Endothelial cell of umbilical vein (primary cell): ENCODE measurements around the gene NXPH1. TPM values are rescaled to one million over a fixed set of nuclear protein-coding genes. Genes with fewer than 3 reads are reported as not detected.

Source experiments
- BruUV-seq: library from RNA; stranded (reverse); fragments of 400-500 nt; replicated peaks from 2 replicates; lab custom pipeline; 2021; lab: Mats Ljungman, UMichigan
- CTCF ChIA-PET: fragments of 300-600, 350-600 bp; sonication (Branson Sonifier 250); formaldehyde crosslinking; loops from one replicate; lab custom pipeline; 2021; ENCODE audit warnings: antibody characterized with exemption, inconsistent platforms; lab: Charles Lee
- POLR2A ChIA-PET: fragments of 300-600, 350-600 bp; sonication (Branson Sonifier 250); formaldehyde crosslinking; loops from one replicate; lab custom pipeline; 2021; ENCODE audit warnings: antibody characterized with exemption, inconsistent platforms; lab: Charles Lee
- DNase-seq: peaks from one replicate; pipeline ENCODE4 v3.0.0-alpha.2; 2011; ENCODE audit warnings: low read depth, low spot score
- FAIRE-seq: peaks from 2 replicates; lab custom pipeline; 2011; peaks lifted over from hg19 to GRCh38; lab: Jason Lieb, UNC
- H2AFZ ChIP-seq: 2 replicates; pipeline ENCODE4 v1.6.0; 2012; ENCODE audit warnings: low read depth, low read length, control low read depth, inconsistent platforms
- H3K27ac ChIP-seq: 2 replicates; pipeline ENCODE4 v1.5.1; 2011; ENCODE audit warnings: low read depth, mild to moderate bottlenecking, control low read depth, low read length, moderate library complexity; ENCODE audit not compliant: insufficient read depth
- H3K27me3 ChIP-seq, 2 experiments: 2 replicates each; pipeline versions ENCODE4 v1.6.0 to v1.6.1; 2011; ENCODE audit warnings: low read length in 2 of 2, mixed read lengths in 1 of 2; ENCODE audit not compliant: control insufficient read depth in 2 of 2, insufficient read depth in 2 of 2
- H3K36me3 ChIP-seq, 2 experiments: 2 replicates in 1 of 2; 3 replicates in 1 of 2; pipeline ENCODE4 v1.5.1; 2011; ENCODE audit warnings: low read length in 2 of 2, mild to moderate bottlenecking in 1 of 2, moderate library complexity in 1 of 2; ENCODE audit not compliant: control insufficient read depth in 2 of 2, insufficient read depth in 2 of 2; ENCODE audit errors: extremely low read depth in 1 of 2
- H3K4me1 ChIP-seq: 3 replicates; pipeline ENCODE4 v1.5.1; 2011; ENCODE audit warnings: mild to moderate bottlenecking, low read length; ENCODE audit not compliant: control insufficient read depth, insufficient read depth; ENCODE audit errors: extremely low read depth
- H3K4me2 ChIP-seq: 2 replicates; pipeline ENCODE4 v1.6.1; 2011; ENCODE audit warnings: low read length, control low read depth, mixed read lengths; ENCODE audit not compliant: insufficient read depth
- H3K4me3 ChIP-seq, 3 experiments: fragments of 200-600 bp in 1 of 3; sonication (generic), shearing (Covaris generic) in 1 of 3; replicated peaks in 1 of 3; 2 replicates each; pipeline ENCODE4 v1.5.1; 2011 to 2016; ENCODE audit warnings: control low read depth in 3 of 3, low read length in 3 of 3, mild to moderate bottlenecking in 2 of 3, inconsistent platforms in 1 of 3, low read depth in 1 of 3, moderate library complexity in 1 of 3; ENCODE audit not compliant: insufficient read depth in 1 of 3
- H3K79me2 ChIP-seq: 2 replicates; pipeline ENCODE4 v1.6.0; 2012; ENCODE audit warnings: low read length, inconsistent platforms; ENCODE audit not compliant: control insufficient read depth, insufficient read depth
- H3K9ac ChIP-seq: replicated peaks from 2 replicates; pipeline ENCODE3; 2011; ENCODE audit warnings: low read length, control low read depth; ENCODE audit not compliant: insufficient read depth; ENCODE audit errors: extremely low read depth
- H3K9me1 ChIP-seq: replicated peaks from 3 replicates; pipeline ENCODE4 v1.6.0; 2011; ENCODE audit warnings: mild to moderate bottlenecking, low read length; ENCODE audit not compliant: control insufficient read depth, insufficient read depth; ENCODE audit errors: extremely low read depth
- H3K9me3 ChIP-seq: replicated peaks from 2 replicates; pipeline ENCODE4 v1.5.1; 2012; ENCODE audit warnings: low read length, inconsistent platforms; ENCODE audit not compliant: control insufficient read depth, insufficient read depth
- H4K20me1 ChIP-seq: replicated peaks from 2 replicates; pipeline ENCODE3; 2011; ENCODE audit warnings: mild to moderate bottlenecking, low read length; ENCODE audit not compliant: control insufficient read depth, insufficient read depth; ENCODE audit errors: extremely low read depth
- EZH2 ChIP-seq: IDR thresholded peaks from 2 replicates; pipeline ENCODE4 v1.6.1; 2012; ENCODE audit warnings: borderline replicate concordance, low read depth, mild to moderate bottlenecking, moderate library complexity, low read length, inconsistent platforms; ENCODE audit not compliant: severe bottlenecking
- FOS ChIP-seq: IDR thresholded peaks from 2 replicates; pipeline ENCODE4 v1.6.1; 2011; ENCODE audit warnings: mild to moderate bottlenecking, low read length, moderate library complexity, borderline replicate concordance; ENCODE audit not compliant: insufficient read depth
- GATA2 ChIP-seq: IDR thresholded peaks from 2 replicates; pipeline ENCODE4 v1.7.0; 2011; ENCODE audit warnings: low read depth, mild to moderate bottlenecking, moderate library complexity, mixed read lengths, low read length; ENCODE audit not compliant: insufficient read length, insufficient read depth
- JUN ChIP-seq: IDR thresholded peaks from 2 replicates; pipeline ENCODE4 v1.6.1; 2011; ENCODE audit warnings: borderline replicate concordance, low read depth; ENCODE audit not compliant: insufficient read length, insufficient read depth
- MYC ChIP-seq: IDR thresholded peaks from one replicate; pipeline ENCODE4 v1.6.1; 2011; ENCODE audit warnings: mild to moderate bottlenecking, low read depth, low read length
- POLR2A ChIP-seq: IDR thresholded peaks from 2 replicates; pipeline ENCODE4 v1.6.1; 2012; ENCODE audit warnings: low read depth, mild to moderate bottlenecking, control low read depth, low read length
- POLR2AphosphoS5 ChIP-seq: IDR thresholded peaks from 2 replicates; pipeline ENCODE4 v1.6.1; 2012; ENCODE audit warnings: low read depth, mild to moderate bottlenecking, control low read depth, low read length, moderate library complexity; ENCODE audit not compliant: insufficient read depth
- dilution Hi-C: fragments of 300-500 bp; cut with MboI; formaldehyde crosslinking; loops from one replicate; pipeline ENCODE4 v1.15.0; 2019; ENCODE audit warnings: low sequenced_read_pairs; ENCODE audit not compliant: extremely low pct_ligation_motif_present
- intact Hi-C: fragments of 100-400 bp; cut with micrococcal nuclease; formaldehyde crosslinking; loops from one replicate; pipeline ENCODE4 v1.10.0; 2022
- polyA plus RNA-seq, 4 experiments: library from polyadenylated mRNA; depleted of rRNA in 3 of 4; stranded (reverse) in 3 of 4; unstranded in 1 of 4; fragments of >200 nt; gene quantifications; 2 replicates each; pipeline versions ENCODE4 v1.2.1 to v1.2.3, GENCODE V29; 2011 to 2012; ENCODE audit warnings: missing spikeins in 1 of 4
- total RNA-seq: library from RNA; stranded (reverse); gene quantifications from 2 replicates; pipeline ENCODE4 v1.2.3, GENCODE V29; 2021
- TF ChIP-seq, protein P1 (sequence below): IDR thresholded peaks from 2 replicates; pipeline ENCODE4 v1.6.1; 2011; ENCODE audit not compliant: insufficient read depth, insufficient read length
- TF ChIP-seq, protein P2 (sequence below), 2 donors: IDR thresholded peaks; 1 replicate in 1 of 2; 2 replicates in 1 of 2; pipeline ENCODE4 v1.5.1; 2011; ENCODE audit warnings: low read length in 2 of 2, mild to moderate bottlenecking in 2 of 2, moderate library complexity in 2 of 2, control low read depth in 1 of 2, inconsistent platforms in 1 of 2, low read depth in 1 of 2; ENCODE audit not compliant: insufficient read depth in 1 of 2; ENCODE audit errors: extremely low read depth in 1 of 2

NXPH1 gene
- total and polyA plus RNA-seq, 2 donors (not counting 3 experiments of a cell fraction or from before 2014, with no cell fraction given): not detected

DNA sequence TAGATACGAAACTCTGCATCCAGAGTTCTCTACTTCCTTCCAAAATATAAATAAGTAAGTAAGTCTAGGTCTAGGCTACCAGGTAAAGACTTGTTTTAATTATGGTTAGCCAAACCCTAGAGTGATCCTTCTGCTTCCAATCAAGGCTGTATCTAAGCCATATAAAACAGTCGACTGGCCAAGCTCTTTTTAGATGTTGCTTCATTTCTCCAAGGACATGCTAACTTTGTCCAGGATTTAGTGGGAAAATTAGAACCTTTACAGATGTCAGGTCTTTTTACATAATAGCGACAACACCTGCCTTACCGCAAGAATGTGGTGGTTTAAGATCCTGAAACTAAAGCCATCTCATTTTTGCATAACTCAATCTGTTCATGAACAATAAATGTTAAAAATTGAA is 156.8 kb downstream of the NXPH1 start:
- no peaks in the 10 kb centered on the region for H4K20me1 ChIP-seq
- no peaks in the 10 kb centered on the region for H3K79me2 ChIP-seq
- no peaks in the 10 kb centered on the region for H3K9me3 ChIP-seq
- no peak overlapping the region for H3K9ac ChIP-seq
- POLR2A ChIA-PET: no interaction called here
- no peaks in the 10 kb centered on the region for H3K36me3 ChIP-seq
- H2AFZ ChIP-seq: no peak overlapping the region
- no peak overlapping the region for H3K27ac ChIP-seq
- no peaks in the 10 kb centered on the region for H3K27me3 ChIP-seq
- intact Hi-C loops: no loop called here
- dilution Hi-C loops: no loop called here
- no TSS peak for BruUV-seq
- H3K4me3 ChIP-seq: no peak overlapping the region
- no peaks in the 10 kb centered on the region for H3K9me1 ChIP-seq
- CTCF ChIA-PET: no interaction called here
- FAIRE-seq (no peak), DNase-seq (no peak)
- TF ChIP-seq POLR2AphosphoS5 (no peak), EZH2 (no peak), GATA2 (no peak), JUN (no peak), FOS (no peak), MYC (no peak), POLR2A (no peak)
- TF ChIP-seq, protein P1, sequence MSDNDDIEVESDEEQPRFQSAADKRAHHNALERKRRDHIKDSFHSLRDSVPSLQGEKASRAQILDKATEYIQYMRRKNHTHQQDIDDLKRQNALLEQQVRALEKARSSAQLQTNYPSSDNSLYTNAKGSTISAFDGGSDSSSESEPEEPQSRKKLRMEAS: no peak
- TF ChIP-seq, protein P2, sequence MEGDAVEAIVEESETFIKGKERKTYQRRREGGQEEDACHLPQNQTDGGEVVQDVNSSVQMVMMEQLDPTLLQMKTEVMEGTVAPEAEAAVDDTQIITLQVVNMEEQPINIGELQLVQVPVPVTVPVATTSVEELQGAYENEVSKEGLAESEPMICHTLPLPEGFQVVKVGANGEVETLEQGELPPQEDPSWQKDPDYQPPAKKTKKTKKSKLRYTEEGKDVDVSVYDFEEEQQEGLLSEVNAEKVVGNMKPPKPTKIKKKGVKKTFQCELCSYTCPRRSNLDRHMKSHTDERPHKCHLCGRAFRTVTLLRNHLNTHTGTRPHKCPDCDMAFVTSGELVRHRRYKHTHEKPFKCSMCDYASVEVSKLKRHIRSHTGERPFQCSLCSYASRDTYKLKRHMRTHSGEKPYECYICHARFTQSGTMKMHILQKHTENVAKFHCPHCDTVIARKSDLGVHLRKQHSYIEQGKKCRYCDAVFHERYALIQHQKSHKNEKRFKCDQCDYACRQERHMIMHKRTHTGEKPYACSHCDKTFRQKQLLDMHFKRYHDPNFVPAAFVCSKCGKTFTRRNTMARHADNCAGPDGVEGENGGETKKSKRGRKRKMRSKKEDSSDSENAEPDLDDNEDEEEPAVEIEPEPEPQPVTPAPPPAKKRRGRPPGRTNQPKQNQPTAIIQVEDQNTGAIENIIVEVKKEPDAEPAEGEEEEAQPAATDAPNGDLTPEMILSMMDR (IDR thresholded peaks at IDR 0.05; ENCODE audit: extremely low read depth in 1 of 2, insufficient read depth in 1 of 2, low read depth in 1 of 2, low read length in 2 of 2): no peak
- H3K4me2 ChIP-seq: no peak overlapping the region
- H3K4me1 ChIP-seq: no peaks in the 10 kb centered on the region
